ENCODE measurements around the gene CD8B. TPM values are rescaled to one million over a fixed set of nuclear protein-coding genes. Genes with fewer than 3 reads are reported as not detected.

Gene CD8B
- total and polyA plus RNA-seq, 12 donors, result 0.11 to 4.5 (median 0.68) TPM; not detected in 1

- Histone ChIP-seq H3K4me3 (no peak overlapping the region), H3K27me3 (peaks cover 29% of the 10 kb centered on the region), H3K4me1 (replicated peaks in 1 of 2) (peaks cover 12 to 15% of the 10 kb centered on the region in 2 donors), H3K9me3 (replicated peaks in 1 of 3) (no peaks in the 10 kb centered on the region), H3K36me3 (replicated peaks in 1 of 2) (no peaks in the 10 kb centered on the region), H3K27ac (no peak overlapping the region)
- TF ChIP-seq CTCF (IDR thresholded peaks at IDR 0.05) (no peak), POLR2A (IDR thresholded peaks at IDR 0.05) (no peak)
- intact Hi-C loops (cut with DNase I), result no loop called here
- DNase-seq, result no peak
- 73 to 86% (median 80%) methylated on average over 18 to 21 of the region's 21 CpGs for WGBS, 4 donors
Observed at GRCh38 chr2:86806059-86806857, 55.4 kb downstream of the CD8B start.

- Histone ChIP-seq H3K4me3 (no peak overlapping the region), H3K9me3 (replicated peaks in 1 of 3) (peaks cover 0 to 8% (median 0%) of the 10 kb centered on the region in 3 donors), H3K4me1 (replicated peaks in 1 of 2) (no peaks in the 10 kb centered on the region), H3K27me3 (no peaks in the 10 kb centered on the region), H3K36me3 (replicated peaks in 1 of 2) (no peaks in the 10 kb centered on the region), H3K27ac (no peak overlapping the region)
- DNase-seq, result no peak
- WGBS, 4 donors, result 82 to 100% (median 84%) methylated on average over 2 of the region's 2 CpGs
- TF ChIP-seq POLR2A (IDR thresholded peaks at IDR 0.05) (no peak), CTCF (IDR thresholded peaks at IDR 0.05) (no peak)
- intact Hi-C loops (cut with DNase I), result no loop called here
Observed at GRCh38 chr2:86800856-86801567, 60.7 kb downstream of the CD8B start.

- Histone ChIP-seq H3K4me1 (replicated peaks in 1 of 2) (peaks cover 9 to 17% of the 10 kb centered on the region in 2 donors), H3K9me3 (replicated peaks in 1 of 3) (peaks cover 0 to 9% (median 0%) of the 10 kb centered on the region in 3 donors), H3K4me3 (no peak overlapping the region), H3K27ac (no peak overlapping the region), H3K27me3 (peaks cover 40% of the 10 kb centered on the region), H3K36me3 (replicated peaks in 1 of 2) (no peaks in the 10 kb centered on the region)
- 72 to 90% (median 85%) methylated on average over 2 of the region's 2 CpGs for WGBS, 4 donors
- no peak for DNase-seq
- intact Hi-C loops (cut with DNase I), result no loop called here
- no peak for TF ChIP-seq POLR2A (IDR thresholded peaks at IDR 0.05)
- no peak for TF ChIP-seq CTCF (IDR thresholded peaks at IDR 0.05)
Observed at GRCh38 chr2:86794861-86795260, 66.8 kb downstream of the CD8B start.

GRCh38 chr2:86793752-86794151, 67.9 kb downstream of the CD8B start:
- TF ChIP-seq CTCF (IDR thresholded peaks at IDR 0.05), result no peak
- TF ChIP-seq POLR2A (IDR thresholded peaks at IDR 0.05), result no peak
- intact Hi-C loops (cut with DNase I), result no loop called here
- peaks cover 0 to 9% (median 0%) of the 10 kb centered on the region in 3 donors for H3K9me3 ChIP-seq (replicated peaks in 1 of 3)
- no peak for DNase-seq
- 72 to 90% (median 83%) methylated on average over 4 of the region's 4 CpGs for WGBS, 4 donors
- no peak overlapping the region for H3K27ac ChIP-seq
- peaks cover 49% of the 10 kb centered on the region for H3K27me3 ChIP-seq
- H3K4me3 ChIP-seq, result no peak overlapping the region
- peaks cover 17 to 28% of the 10 kb centered on the region in 2 donors for H3K4me1 ChIP-seq (replicated peaks in 1 of 2)
- H3K36me3 ChIP-seq (replicated peaks in 1 of 2), result no peaks in the 10 kb centered on the region
